ENCODE data around the gene C21orf58. TPM values are rescaled to one million over a fixed set of nuclear protein-coding genes. Genes with fewer than 3 reads are reported as not detected.

Gene C21orf58
- total RNA-seq, 2 experiments from 2014 or later: 112 to 141 TPM

GRCh38 chr21:46327711-46328110 lies 4.0 kb upstream of the C21orf58 start:
- BruUV-seq (replicated peaks): no TSS peak
- no peak overlapping the region for H3K4me3 ChIP-seq (ENCODE audit: low read depth, low read length, poor library complexity, severe bottlenecking)
- H3K9me3 ChIP-seq (ENCODE audit: low read length): no peaks in the 10 kb centered on the region
- peaks cover 8% of the 10 kb centered on the region for H4K20me1 ChIP-seq (ENCODE audit: insufficient read depth, low read length)
- no peak overlapping the region for H3K27ac ChIP-seq (ENCODE audit: low read depth, low read length, poor library complexity, severe bottlenecking)
- ChIA-PET CTCF (ENCODE audit: unreplicated experiment) (no interaction called here), POLR2A (no interaction called here)
- H2AFZ ChIP-seq (ENCODE audit: low read length): no peak overlapping the region
- no peak overlapping the region for H3K4me2 ChIP-seq (ENCODE audit: low read length)
- H3K36me3 ChIP-seq (ENCODE audit: insufficient read depth, low read length): peaks cover 67% of the 10 kb centered on the region
- H3K9me2 ChIP-seq (ENCODE audit: insufficient read depth, low read length): no peaks in the 10 kb centered on the region
- intact Hi-C loops (cut with micrococcal nuclease; ENCODE audit: unreplicated experiment): no loop called here
- TF ChIP-seq CTCF (conservative IDR thresholded peaks at IDR 0.05; ENCODE audit: low read length): no peak
- TF ChIP-seq EZH2phosphoT487 (IDR thresholded peaks at IDR 0.05; ENCODE audit: borderline replicate concordance, low read depth, low read length): no peak
- DNase-seq (ENCODE audit: low spot score): no peak
- peaks cover 11% of the 10 kb centered on the region for H3K4me1 ChIP-seq (ENCODE audit: insufficient read depth, low read length, poor library complexity, severe bottlenecking)
- peaks cover 57% of the 10 kb centered on the region for H3K79me2 ChIP-seq (ENCODE audit: insufficient read depth, low read depth, low read length)

- Histone ChIP-seq H3K4me2 (ENCODE audit: low read length) (peak overlapping the region; percentile 93), H4K20me1 (ENCODE audit: insufficient read depth, low read length) (peaks cover 23% of the 10 kb centered on the region), H3K4me3 (ENCODE audit: low read depth, low read length, poor library complexity, severe bottlenecking) (peak overlapping the region; percentile 86), H3K36me3 (ENCODE audit: insufficient read depth, low read length) (peaks cover 67% of the 10 kb centered on the region), H3K27ac (ENCODE audit: low read depth, low read length, poor library complexity, severe bottlenecking) (peak overlapping the region; percentile 88), H2AFZ (ENCODE audit: low read length) (no peak overlapping the region), H3K9me3 (ENCODE audit: low read length) (no peaks in the 10 kb centered on the region), H3K4me1 (ENCODE audit: insufficient read depth, low read length, poor library complexity, severe bottlenecking) (peaks cover 18% of the 10 kb centered on the region), H3K79me2 (ENCODE audit: insufficient read depth, low read depth, low read length) (peaks cover 67% of the 10 kb centered on the region), H3K9me2 (ENCODE audit: insufficient read depth, low read length) (no peaks in the 10 kb centered on the region)
- POLR2A ChIA-PET: interaction anchor here (0.6 to 1.0 kb wide), 5 partner anchors 8 to 99 kb away, joined by 3 to 5 read pairs (median 3); no protein-coding TSS in a partner anchor
- TSS peak; percentile 31 for BruUV-seq (replicated peaks)
- intact Hi-C loops (cut with micrococcal nuclease; ENCODE audit: unreplicated experiment): no loop called here
- TF ChIP-seq CTCF (conservative IDR thresholded peaks at IDR 0.05; ENCODE audit: low read length): peak; percentile 71
- no peak for TF ChIP-seq EZH2phosphoT487 (IDR thresholded peaks at IDR 0.05; ENCODE audit: borderline replicate concordance, low read depth, low read length)
- DNase-seq (ENCODE audit: low spot score): no peak
- CTCF ChIA-PET (ENCODE audit: unreplicated experiment): interaction anchor here (0.9 kb wide), 1 partner anchor 8 kb away, joined by 4 read pairs; no protein-coding TSS in a partner anchor
Observed at GRCh38 chr21:46326110-46326703, 2.5 kb upstream of the C21orf58 start.

Data from OCI-LY7 (cell line).